ENCODE results near the gene RGS12.
A peak's percentile ranks its signal among the peaks of the same experiment; 100 is the strongest.

Gene RGS12

DNA sequence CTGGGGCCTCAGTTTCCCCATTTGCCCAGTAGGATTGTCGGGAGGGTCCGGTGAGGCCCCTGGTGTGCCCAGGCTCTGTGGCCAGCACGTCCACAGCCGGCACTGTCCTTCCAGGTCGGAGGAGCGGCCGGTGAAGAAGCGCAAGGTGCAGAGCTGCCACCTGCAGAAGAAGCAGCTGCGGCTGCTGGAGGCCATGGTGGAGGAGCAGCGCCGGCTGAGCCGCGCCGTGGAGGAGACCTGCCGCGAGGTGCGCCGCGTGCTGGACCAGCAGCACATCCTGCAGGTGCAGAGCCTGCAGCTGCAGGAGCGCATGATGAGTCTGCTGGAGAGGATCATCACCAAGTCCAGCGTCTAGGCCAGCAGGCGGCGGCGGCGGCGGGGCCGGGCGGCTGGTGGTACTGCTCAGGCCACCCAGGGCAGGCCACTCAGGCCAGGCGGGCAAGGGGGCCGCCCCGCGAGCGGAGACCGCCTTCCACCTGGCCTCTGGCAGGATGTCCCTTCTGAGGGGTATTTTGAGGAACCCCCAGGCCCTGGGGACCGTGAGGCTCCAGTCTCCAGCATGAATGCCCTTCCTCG, 37.1 kb upstream of the RGS12 start:
- DNase-seq (ENCODE audit: insufficient read length) = peak; percentile 31
- TF ChIP-seq TAF1 (IDR thresholded peaks at IDR 0.05; ENCODE audit: borderline replicate concordance, low read depth, low read length) (no peak), POLR2A (IDR thresholded peaks at IDR 0.05; ENCODE audit: low read depth, low read length) (no peak), POLR2AphosphoS5 (IDR thresholded peaks at IDR 0.05; ENCODE audit: low read depth, low read length) (no peak)
- FAIRE-seq = no peak

DNA sequence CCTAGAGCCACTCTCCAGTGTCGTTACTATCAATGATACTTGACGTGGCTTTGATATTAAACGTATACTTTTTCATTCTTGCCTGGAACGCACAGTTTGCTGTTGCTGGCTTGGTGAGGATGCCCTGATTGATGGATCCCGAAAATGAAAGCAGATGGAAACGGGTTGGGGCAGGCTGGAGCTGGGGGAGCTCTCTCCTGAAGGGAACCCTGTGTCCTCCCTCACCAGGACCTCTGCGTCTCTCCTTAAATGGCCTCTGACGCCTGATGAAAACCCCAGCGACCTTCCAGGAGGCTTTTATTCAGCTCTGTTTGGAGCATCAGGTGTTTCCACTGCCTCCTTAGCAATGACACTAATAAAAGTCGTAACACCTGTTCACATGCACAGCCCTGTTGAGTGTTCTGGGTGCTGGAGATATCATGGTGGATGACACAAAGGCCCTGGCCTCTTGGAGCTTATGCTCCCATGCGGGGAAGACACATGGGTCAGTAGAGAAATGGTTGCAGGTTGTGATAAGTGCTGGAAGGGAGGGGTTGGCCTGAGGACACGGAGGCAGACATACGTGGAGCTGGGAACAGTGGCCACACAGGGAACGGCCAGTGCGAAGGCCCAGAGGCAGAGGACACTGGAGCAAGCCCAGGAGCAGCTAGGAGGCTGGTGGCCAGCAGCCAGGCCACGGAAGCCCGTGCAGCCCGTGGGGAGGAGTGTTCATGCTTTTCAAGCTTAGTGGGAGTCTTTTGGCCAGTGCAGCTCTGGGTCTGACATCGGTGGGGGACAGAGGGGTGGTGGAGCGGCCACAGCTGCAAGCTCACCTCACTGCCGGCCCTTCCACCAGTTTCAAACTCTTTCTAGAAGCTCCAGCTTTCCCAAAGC, 36.4 kb upstream of the RGS12 start:
- no peak for FAIRE-seq
- DNase-seq (ENCODE audit: insufficient read length) = peak; percentile 15
- TF ChIP-seq POLR2A (IDR thresholded peaks at IDR 0.05; ENCODE audit: low read depth, low read length) = no peak
- no peak for TF ChIP-seq POLR2AphosphoS5 (IDR thresholded peaks at IDR 0.05; ENCODE audit: low read depth, low read length)
- TF ChIP-seq TAF1 (IDR thresholded peaks at IDR 0.05; ENCODE audit: borderline replicate concordance, low read depth, low read length) = no peak

DNA sequence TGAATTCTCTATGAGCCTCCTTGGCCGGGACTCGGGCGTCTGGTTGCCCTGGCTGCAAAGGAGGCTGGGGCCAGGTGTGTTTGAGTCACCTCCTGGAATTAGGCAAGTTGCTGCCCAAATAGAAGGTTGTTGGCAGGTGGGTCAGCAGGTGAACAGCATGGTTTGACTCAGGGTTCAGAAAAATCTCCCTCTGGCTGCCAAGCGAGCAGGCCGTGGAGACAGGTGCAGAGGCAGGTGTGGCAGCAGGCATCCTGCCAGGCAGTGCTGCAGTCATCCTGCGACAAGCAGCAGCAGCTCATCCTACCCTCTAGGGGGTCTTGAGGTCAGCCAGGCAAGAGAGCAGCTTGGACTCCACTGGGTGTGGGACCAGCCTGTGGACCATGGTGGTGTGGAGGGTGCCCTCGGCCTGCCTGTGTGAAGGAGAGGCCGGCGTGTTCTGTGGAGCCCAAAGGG, 35.7 kb upstream of the RGS12 start:
- FAIRE-seq (no peak), DNase-seq (ENCODE audit: insufficient read length) (peak; percentile 26)
- TF ChIP-seq POLR2AphosphoS5 (IDR thresholded peaks at IDR 0.05; ENCODE audit: low read depth, low read length) (no peak), POLR2A (IDR thresholded peaks at IDR 0.05; ENCODE audit: low read depth, low read length) (no peak), TAF1 (IDR thresholded peaks at IDR 0.05; ENCODE audit: borderline replicate concordance, low read depth, low read length) (no peak)

DNA sequence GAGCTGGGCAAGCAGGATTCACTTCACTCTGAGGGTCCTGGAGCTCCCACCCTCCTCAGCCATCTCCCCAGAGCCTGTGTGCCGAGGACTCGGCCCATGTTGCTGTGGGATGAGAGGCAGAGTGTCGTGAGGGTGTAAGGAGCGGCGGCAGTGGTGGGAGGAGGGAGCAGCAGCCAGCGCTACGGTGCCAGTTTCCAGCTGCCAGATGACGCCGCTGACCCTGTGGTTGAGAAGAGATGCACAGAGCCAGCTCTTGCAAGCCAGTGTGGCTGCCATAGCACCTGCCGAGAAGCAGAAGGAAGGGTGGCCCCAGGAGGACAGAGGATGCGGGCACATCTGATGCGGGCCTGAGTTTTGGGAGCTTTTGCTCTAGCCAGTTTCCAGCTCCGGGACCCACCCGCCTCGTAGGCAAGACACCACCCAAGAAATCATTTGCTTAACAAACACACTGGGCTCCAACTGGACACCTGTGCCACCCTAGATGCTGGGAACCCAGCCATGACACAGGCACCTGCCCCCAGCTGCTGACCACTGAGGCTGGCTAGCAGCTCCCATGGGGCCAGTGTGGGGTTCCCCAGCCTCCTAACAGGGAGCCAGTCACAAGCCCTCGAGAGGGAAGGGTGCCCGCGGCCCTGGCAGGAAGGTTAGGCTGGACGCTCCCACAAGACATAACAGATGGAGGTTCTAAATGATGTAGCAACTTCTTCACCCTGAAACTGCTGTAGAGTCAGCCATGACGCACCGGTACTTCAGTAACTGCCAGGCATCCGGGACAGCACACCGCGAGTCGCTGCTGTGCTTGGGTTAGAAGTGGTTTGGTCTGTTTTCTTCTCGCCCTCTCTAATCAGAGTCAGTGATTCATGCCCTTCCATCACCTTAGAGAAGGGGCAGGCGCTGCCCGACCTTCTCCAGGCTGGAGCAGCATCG, 35.0 kb upstream of the RGS12 start:
- TF ChIP-seq POLR2AphosphoS5 (IDR thresholded peaks at IDR 0.05; ENCODE audit: low read depth, low read length) = no peak
- no peak for TF ChIP-seq POLR2A (IDR thresholded peaks at IDR 0.05; ENCODE audit: low read depth, low read length)
- TF ChIP-seq TAF1 (IDR thresholded peaks at IDR 0.05; ENCODE audit: borderline replicate concordance, low read depth, low read length) = no peak
- DNase-seq (ENCODE audit: insufficient read length) (peak; percentile 30), FAIRE-seq (no peak)

DNA sequence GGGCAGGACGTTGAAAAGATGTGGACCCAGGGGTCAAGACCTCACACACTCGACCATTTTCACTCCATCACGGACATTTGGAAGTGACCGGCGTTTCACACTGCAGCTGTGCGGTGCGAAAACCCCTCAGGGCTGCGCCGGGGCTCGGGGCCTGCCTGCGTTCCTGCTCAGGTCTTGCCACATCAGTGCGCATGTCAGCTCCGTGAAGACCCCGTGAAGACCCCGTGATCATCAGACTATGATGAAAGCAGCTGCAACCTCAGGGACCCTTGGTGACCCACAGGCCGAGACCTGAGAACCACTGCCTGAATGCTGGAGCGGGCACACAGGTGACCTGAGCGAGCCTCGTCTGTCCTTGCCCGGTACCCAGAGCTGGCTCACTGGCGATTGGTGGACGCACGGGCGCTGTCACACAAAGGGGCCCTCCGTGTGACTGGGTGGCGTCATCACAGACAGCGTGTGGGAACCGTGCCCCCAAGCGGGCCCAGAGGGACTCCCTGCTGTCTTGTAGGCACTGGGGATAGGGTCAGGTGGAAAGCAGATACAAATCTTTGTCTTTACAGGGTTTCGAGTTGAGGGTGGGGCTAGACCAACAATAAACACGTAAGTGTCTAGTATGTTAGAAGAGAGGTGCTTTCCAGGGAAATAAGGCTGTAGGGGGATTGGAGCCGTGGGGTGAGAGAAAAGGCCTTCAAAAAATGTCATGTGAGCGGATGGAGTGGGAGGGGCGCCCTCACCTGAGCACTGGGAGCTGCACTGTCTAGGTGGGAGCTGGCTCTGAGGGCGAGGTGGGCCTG, 31.2 kb upstream of the RGS12 start:
- DNase-seq (ENCODE audit: insufficient read length) (peak; percentile 25), FAIRE-seq (no peak)
- TF ChIP-seq TAF1 (IDR thresholded peaks at IDR 0.05; ENCODE audit: borderline replicate concordance, low read depth, low read length) (no peak), POLR2A (IDR thresholded peaks at IDR 0.05; ENCODE audit: low read depth, low read length) (no peak), POLR2AphosphoS5 (IDR thresholded peaks at IDR 0.05; ENCODE audit: low read depth, low read length) (no peak)

DNA sequence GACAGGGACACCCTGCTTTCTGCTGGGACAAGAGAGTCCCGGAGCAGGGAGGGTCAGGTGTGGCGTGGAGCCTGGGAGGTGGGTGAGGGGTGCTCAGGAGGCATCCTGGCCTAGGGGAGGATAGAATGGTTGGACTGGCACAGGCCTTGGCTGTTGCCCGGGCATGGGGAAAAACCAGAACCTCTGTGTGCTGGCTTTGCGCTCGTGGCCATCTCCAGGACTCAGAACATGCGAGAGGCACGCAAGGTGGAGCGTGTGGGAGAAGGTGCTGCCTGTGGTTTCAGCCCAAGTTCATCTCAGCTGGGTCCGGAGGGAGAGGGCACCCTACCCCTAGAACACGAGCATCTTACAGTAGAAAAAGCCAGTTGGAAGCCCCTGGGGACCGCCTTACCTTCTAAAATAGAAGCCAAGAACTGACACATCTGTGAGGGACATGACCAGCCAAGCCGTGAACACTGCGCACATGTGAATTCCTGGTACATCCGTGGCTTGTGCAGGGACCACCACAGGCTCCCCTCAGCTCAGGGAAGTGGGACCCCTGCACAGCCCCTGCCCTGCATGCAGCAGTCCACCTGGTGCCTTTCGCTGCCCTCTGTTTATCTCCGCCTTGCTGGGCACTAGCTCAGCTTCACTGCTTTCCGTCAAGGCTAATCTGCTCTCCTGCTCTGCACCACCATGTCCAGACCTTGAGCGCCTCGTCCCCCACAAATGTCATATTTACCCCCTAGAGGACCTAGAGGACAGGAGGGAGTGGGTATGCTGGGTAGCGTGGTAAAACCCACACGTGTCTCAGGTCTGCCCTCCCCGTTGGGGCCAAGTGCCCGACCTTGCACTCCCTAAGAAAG, 30.4 kb upstream of the RGS12 start:
- DNase-seq (ENCODE audit: insufficient read length) (no peak), FAIRE-seq (no peak)
- TF ChIP-seq POLR2AphosphoS5 (IDR thresholded peaks at IDR 0.05; ENCODE audit: low read depth, low read length) (no peak), TAF1 (IDR thresholded peaks at IDR 0.05; ENCODE audit: borderline replicate concordance, low read depth, low read length) (no peak), POLR2A (IDR thresholded peaks at IDR 0.05; ENCODE audit: low read depth, low read length) (no peak)

DNA sequence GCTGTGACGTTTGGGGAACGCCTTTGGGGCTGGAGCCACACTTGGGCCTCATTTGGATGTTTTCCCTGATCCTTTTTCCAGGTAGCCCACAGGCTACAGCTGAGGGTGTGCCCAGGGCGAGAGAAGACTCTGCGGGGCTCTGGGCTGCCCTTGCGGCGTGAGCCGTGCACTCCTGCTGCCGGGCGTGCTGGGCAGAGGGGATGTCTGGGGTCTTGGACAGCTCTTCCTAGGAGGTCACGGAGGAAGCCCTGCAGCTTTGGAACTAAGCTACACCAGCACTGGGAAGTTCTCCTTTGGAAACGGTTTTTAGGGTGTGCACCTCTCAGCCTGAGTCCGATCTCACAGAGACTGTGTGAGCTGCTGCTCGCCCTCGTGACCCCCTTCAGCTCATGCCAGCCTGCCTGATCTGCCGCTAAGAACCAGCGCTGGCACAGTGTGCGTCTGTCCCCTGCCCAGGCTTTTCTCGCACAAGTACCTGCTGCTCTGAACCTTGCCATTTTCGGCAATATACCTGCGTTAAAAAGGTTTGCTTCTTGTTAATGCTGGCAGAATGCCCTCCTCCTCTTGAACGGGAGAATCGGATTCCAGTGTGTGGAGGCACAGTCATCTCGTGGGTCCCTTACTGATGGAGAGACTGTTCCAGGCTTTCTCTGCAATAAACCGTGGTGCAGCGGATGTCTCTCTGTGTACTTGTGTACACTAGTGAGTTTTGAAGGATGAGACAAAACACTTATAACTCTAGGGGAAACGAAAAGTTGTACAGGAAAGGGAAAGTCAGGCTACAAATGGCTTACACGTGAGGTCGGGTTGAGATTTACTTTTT, 29.6 kb upstream of the RGS12 start:
- DNase-seq (ENCODE audit: insufficient read length) (peak; percentile 14), FAIRE-seq (no peak)
- TF ChIP-seq TAF1 (IDR thresholded peaks at IDR 0.05; ENCODE audit: borderline replicate concordance, low read depth, low read length) (no peak), POLR2A (IDR thresholded peaks at IDR 0.05; ENCODE audit: low read depth, low read length) (no peak), POLR2AphosphoS5 (IDR thresholded peaks at IDR 0.05; ENCODE audit: low read depth, low read length) (no peak)

DNA sequence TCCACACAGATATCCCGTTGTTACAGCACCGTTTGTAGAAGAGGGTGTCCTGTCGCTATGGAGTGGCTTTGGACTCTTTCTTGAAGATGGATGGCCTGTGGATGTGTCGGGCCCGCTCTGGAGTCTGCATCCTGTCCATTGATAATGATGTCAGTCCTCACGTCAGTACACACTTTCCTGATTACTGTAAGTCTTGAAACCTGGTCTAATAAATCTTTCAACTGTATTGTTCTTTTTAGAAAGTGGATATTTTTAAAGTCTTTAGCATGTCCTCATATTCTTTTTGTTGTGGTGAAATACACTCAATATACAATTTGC, 29.0 kb upstream of the RGS12 start:
- TF ChIP-seq POLR2A (IDR thresholded peaks at IDR 0.05; ENCODE audit: low read depth, low read length) (no peak), POLR2AphosphoS5 (IDR thresholded peaks at IDR 0.05; ENCODE audit: low read depth, low read length) (no peak), TAF1 (IDR thresholded peaks at IDR 0.05; ENCODE audit: borderline replicate concordance, low read depth, low read length) (no peak)
- DNase-seq (ENCODE audit: insufficient read length) (no peak), FAIRE-seq (no peak)

DNA sequence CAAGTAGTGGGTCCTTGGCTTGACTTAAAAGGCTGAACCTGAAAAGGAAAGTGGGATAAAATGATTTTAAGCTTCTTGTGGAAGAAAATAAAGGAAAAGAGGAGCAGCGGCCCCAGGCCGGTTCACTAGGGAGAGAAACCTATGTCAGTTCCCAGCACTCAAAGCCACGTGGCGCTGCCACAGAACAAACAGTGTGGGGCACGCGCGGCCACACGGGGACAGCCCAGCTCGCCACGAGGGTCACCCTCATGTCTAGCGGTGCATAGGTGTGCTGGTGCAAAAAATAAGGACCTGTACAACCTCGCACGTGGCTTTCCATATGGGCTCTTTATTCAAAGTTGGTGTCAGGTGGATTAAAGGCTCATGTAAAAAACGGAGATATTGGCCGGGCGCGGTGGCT, 26.7 kb upstream of the RGS12 start:
- FAIRE-seq (no peak), DNase-seq (ENCODE audit: insufficient read length) (no peak)
- no peak for TF ChIP-seq POLR2A (IDR thresholded peaks at IDR 0.05; ENCODE audit: low read depth, low read length)
